Measurements from ENCODE around the gene GMNN. TPM values are rescaled to one million over a fixed set of nuclear protein-coding genes. Genes with fewer than 3 reads are reported as not detected.
A peak's percentile ranks its signal among the peaks of the same experiment; 100 is the strongest.
"Not testable (repeated sequence)": the region's sequence is repeated elsewhere in the genome, so short reads cannot be mapped to it uniquely, and the experiment has no call there.

Gene GMNN
- total RNA-seq, 4 donors from 2014 or later: 8.2 to 24.8 (median 16.3) TPM

GRCh38 chr6:24764833-24765828 lies 9.6 kb upstream of the GMNN start:
- not testable (repeated sequence) for H3K9me3 ChIP-seq, H3K27me3 ChIP-seq, H3K36me3 ChIP-seq, H3K4me1 ChIP-seq, DNase-seq, H3K27ac ChIP-seq, H3K4me3 ChIP-seq
- TF ChIP-seq POLR2A (IDR thresholded peaks at IDR 0.05): peak; percentile 36 to 40

GRCh38 chr6:24765968-24766367 lies 8.8 kb upstream of the GMNN start:
- not testable (repeated sequence) for H3K27me3 ChIP-seq, H3K36me3 ChIP-seq, H3K9me3 ChIP-seq, H3K4me1 ChIP-seq, H3K4me3 ChIP-seq, DNase-seq, H3K27ac ChIP-seq

- H3K9me3 ChIP-seq: no peaks in the 10 kb centered on the region
- no peaks in the 10 kb centered on the region for H3K36me3 ChIP-seq
- no peak overlapping the region for H3K4me3 ChIP-seq
- no peaks in the 10 kb centered on the region for H3K27me3 ChIP-seq
- TF ChIP-seq POLR2A (IDR thresholded peaks at IDR 0.05) (no peak), CTCF (IDR thresholded peaks at IDR 0.05) (peak in 5 of 6 experiments; percentile 19 to 75 (median 68))
- DNase-seq: no peak
- H3K4me1 ChIP-seq: no peaks in the 10 kb centered on the region
- no peak overlapping the region for H3K27ac ChIP-seq
Measured at GRCh38 chr6:24766680-24767462, 7.9 kb upstream of the GMNN start.

DNA sequence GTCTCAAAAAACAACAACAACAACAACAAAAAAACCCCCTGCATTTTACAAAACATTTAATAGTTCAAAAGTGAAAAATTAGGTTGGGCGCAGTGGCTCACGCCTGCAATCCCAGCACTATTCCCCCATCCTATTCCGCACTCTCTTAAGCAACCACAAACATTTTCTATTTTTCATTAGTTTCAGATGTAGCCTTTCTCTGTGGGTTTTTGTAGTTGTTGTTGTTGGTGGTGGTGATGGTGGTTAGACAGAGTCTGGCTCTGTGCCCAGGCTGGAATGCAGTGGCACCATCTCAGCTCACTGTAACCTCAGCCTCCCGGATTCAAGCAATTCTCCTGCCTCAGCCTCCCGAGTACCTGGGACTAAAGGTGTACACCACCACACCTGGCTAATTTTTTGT lies 6.4 kb upstream of the GMNN start:
- no peak overlapping the region for H3K4me3 ChIP-seq
- TF ChIP-seq POLR2A (IDR thresholded peaks at IDR 0.05): no peak
- TF ChIP-seq CTCF (IDR thresholded peaks at IDR 0.05): no peak
- no peaks in the 10 kb centered on the region for H3K9me3 ChIP-seq
- no peak overlapping the region for H3K27ac ChIP-seq
- no peaks in the 10 kb centered on the region for H3K36me3 ChIP-seq
- H3K27me3 ChIP-seq: no peaks in the 10 kb centered on the region
- no peaks in the 10 kb centered on the region for H3K4me1 ChIP-seq
- DNase-seq: no peak

GRCh38 chr6:24775520-24776058 lies 852 bp downstream of the GMNN start:
- DNase-seq: peak in 1 of 3 donors; percentile 25
- Histone ChIP-seq H3K27me3 (no peaks in the 10 kb centered on the region), H3K9me3 (no peaks in the 10 kb centered on the region), H3K36me3 (peaks cover 0 to 3% (median 0%) of the 10 kb centered on the region in 3 donors), H3K4me3 (peak overlapping the region; percentile 58 to 99 (median 90)), H3K27ac (peak overlapping the region; percentile 80 to 99 (median 98)), H3K4me1 (peaks cover 0 to 17% (median 1%) of the 10 kb centered on the region in 4 donors)
- TF ChIP-seq CTCF (IDR thresholded peaks at IDR 0.05) (no peak), POLR2A (IDR thresholded peaks at IDR 0.05) (no peak)

- TF ChIP-seq POLR2A (IDR thresholded peaks at IDR 0.05): no peak
- TF ChIP-seq CTCF (IDR thresholded peaks at IDR 0.05): no peak
- Histone ChIP-seq H3K36me3 (peaks cover 0 to 16% (median 0%) of the 10 kb centered on the region in 3 donors), H3K27me3 (no peaks in the 10 kb centered on the region), H3K27ac (no peak overlapping the region), H3K4me3 (no peak overlapping the region), H3K9me3 (no peaks in the 10 kb centered on the region), H3K4me1 (peaks cover 0 to 17% (median 1%) of the 10 kb centered on the region in 4 donors)
- DNase-seq: no peak
Measured at GRCh38 chr6:24777227-24777626, 2.5 kb downstream of the GMNN start.
